Fibroblast of lung (primary cell): Measurements from ENCODE around the gene DOK5. TPM values are rescaled to one million over a fixed set of nuclear protein-coding genes. Genes with fewer than 3 reads are reported as not detected.

Source experiments
- DNase-seq, 2 donors: peaks; one replicate each; pipeline versions ENCODE4 v3.0.0 to v3.0.0-alpha.2; 2010; ENCODE audit warnings: low read depth in 2 of 2
- H2AFZ ChIP-seq: 2 replicates; pipeline ENCODE4 v1.5.1; 2012; ENCODE audit warnings: low read length, control low read depth, inconsistent platforms
- H3K27ac ChIP-seq: 2 replicates; pipeline ENCODE4 v1.5.1; 2011; ENCODE audit warnings: low read length, control low read depth; ENCODE audit not compliant: insufficient read depth
- H3K27me3 ChIP-seq: 2 replicates; pipeline ENCODE4 v1.5.1; 2011; ENCODE audit warnings: mild to moderate bottlenecking, low read length; ENCODE audit not compliant: control insufficient read depth, insufficient read depth
- H3K36me3 ChIP-seq: 2 replicates; pipeline ENCODE4 v1.5.1; 2011; ENCODE audit warnings: low read length; ENCODE audit not compliant: control insufficient read depth, insufficient read depth
- H3K4me1 ChIP-seq: 2 replicates; pipeline ENCODE4 v1.5.1; 2011; ENCODE audit warnings: low read length; ENCODE audit not compliant: control insufficient read depth, insufficient read depth; ENCODE audit errors: extremely low read depth
- H3K4me2 ChIP-seq: 2 replicates; pipeline ENCODE4 v1.5.1; 2011; ENCODE audit warnings: low read length, control low read depth; ENCODE audit not compliant: insufficient read depth; ENCODE audit errors: extremely low read depth
- H3K4me3 ChIP-seq, 4 experiments: fragments of 200-600 bp in 1 of 4; sonication (generic) in 1 of 4; replicated peaks in 1 of 4; 2 replicates each; pipeline ENCODE4 v1.5.1; 2011 to 2016; ENCODE audit warnings: low read length in 4 of 4, low read depth in 3 of 4, mild to moderate bottlenecking in 3 of 4, control low read depth in 2 of 4, inconsistent platforms in 1 of 4, mixed read lengths in 1 of 4; ENCODE audit not compliant: insufficient read depth in 1 of 4; ENCODE audit errors: control extremely low read depth in 1 of 4
- H3K79me2 ChIP-seq: 2 replicates; pipeline ENCODE4 v1.5.1; 2012; ENCODE audit warnings: mild to moderate bottlenecking, low read length, inconsistent platforms; ENCODE audit not compliant: control insufficient read depth, insufficient read depth
- H3K9ac ChIP-seq: 2 replicates; pipeline ENCODE4 v1.5.1; 2011; ENCODE audit warnings: mild to moderate bottlenecking, low read length, control low read depth; ENCODE audit not compliant: insufficient read depth
- H3K9me3 ChIP-seq: 2 replicates; pipeline ENCODE4 v1.5.1; 2012; ENCODE audit warnings: low read depth, low read length; ENCODE audit not compliant: control insufficient read depth, insufficient read depth
- H4K20me1 ChIP-seq: 2 replicates; pipeline ENCODE4 v1.5.1; 2011; ENCODE audit warnings: low read length; ENCODE audit not compliant: control insufficient read depth, insufficient read depth; ENCODE audit errors: extremely low read depth
- EZH2 ChIP-seq: IDR thresholded peaks from 2 replicates; pipeline ENCODE4 v1.5.1; 2012; ENCODE audit warnings: low read length, control low read depth, mild to moderate bottlenecking; ENCODE audit errors: missing control alignments
- polyA plus RNA-seq, 2 donors: library from polyadenylated mRNA; depleted of rRNA in 1 of 2; stranded (reverse) in 1 of 2; unstranded in 1 of 2; fragments of >200 nt; gene quantifications; 2 replicates each; pipeline ENCODE4 v1.2.1, GENCODE V29; 2011 to 2012; ENCODE audit warnings: missing spikeins in 1 of 2
- total RNA-seq: library from RNA; depleted of rRNA; stranded (reverse); fragments of >200 nt; gene quantifications from 2 replicates; pipeline ENCODE4 v1.2.1, GENCODE V29; 2014
- TF ChIP-seq, protein P1 (sequence below), 2 donors: IDR thresholded peaks in 1 of 2; conservative IDR thresholded peaks in 1 of 2; 1 replicate in 1 of 2; 2 replicates in 1 of 2; pipeline ENCODE4 v1.5.1; 2011 to 2012; ENCODE audit warnings: low read length in 2 of 2, control low read depth in 1 of 2, inconsistent platforms in 1 of 2, low read depth in 1 of 2, mild to moderate bottlenecking in 1 of 2

DOK5 gene
- total and polyA plus RNA-seq, 2 donors (not counting 1 experiment from before 2014, with no cell fraction given) = 13.5 to 19.2 TPM

DNA sequence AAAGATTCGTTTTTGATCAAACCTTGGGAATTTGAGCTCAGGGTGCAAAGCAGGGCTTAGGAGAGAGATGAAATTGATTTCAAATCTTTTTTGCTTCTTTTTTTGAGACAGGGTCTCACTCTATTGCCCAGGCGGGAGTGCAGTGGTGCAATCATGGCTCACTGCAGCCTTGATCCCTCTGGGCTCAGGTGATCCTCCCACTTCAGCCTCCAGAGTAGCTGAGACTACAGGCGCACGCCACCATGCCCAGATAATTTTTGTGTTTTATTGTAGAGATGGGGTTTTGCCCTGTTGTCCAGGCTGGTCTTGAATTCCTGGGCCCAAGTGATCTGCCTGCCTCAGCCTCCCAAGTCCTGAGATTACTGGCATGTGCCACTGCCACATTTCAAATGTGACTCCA lies 58.7 kb downstream of the DOK5 start:
- Histone ChIP-seq H3K4me1 (no peaks in the 10 kb centered on the region), H3K27me3 (no peaks in the 10 kb centered on the region), H2AFZ (no peak overlapping the region), H3K27ac (no peak overlapping the region), H3K4me2 (no peak overlapping the region), H3K79me2 (no peaks in the 10 kb centered on the region), H4K20me1 (no peaks in the 10 kb centered on the region), H3K4me3 (no peak overlapping the region), H3K9me3 (no peaks in the 10 kb centered on the region), H3K9ac (no peak overlapping the region), H3K36me3 (no peaks in the 10 kb centered on the region)
- no peak for DNase-seq
- TF ChIP-seq, protein P1, sequence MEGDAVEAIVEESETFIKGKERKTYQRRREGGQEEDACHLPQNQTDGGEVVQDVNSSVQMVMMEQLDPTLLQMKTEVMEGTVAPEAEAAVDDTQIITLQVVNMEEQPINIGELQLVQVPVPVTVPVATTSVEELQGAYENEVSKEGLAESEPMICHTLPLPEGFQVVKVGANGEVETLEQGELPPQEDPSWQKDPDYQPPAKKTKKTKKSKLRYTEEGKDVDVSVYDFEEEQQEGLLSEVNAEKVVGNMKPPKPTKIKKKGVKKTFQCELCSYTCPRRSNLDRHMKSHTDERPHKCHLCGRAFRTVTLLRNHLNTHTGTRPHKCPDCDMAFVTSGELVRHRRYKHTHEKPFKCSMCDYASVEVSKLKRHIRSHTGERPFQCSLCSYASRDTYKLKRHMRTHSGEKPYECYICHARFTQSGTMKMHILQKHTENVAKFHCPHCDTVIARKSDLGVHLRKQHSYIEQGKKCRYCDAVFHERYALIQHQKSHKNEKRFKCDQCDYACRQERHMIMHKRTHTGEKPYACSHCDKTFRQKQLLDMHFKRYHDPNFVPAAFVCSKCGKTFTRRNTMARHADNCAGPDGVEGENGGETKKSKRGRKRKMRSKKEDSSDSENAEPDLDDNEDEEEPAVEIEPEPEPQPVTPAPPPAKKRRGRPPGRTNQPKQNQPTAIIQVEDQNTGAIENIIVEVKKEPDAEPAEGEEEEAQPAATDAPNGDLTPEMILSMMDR (conservative IDR thresholded peaks at IDR 0.05 in 1 of 2, IDR thresholded peaks at IDR 0.05 in 1 of 2; ENCODE audit: low read depth in 1 of 2, low read length in 2 of 2) = no peak
- TF ChIP-seq EZH2 = no peak

GRCh38 chr20:54535033-54535432 lies 59.6 kb downstream of the DOK5 start:
- no peaks in the 10 kb centered on the region for H3K79me2 ChIP-seq
- no peak for TF ChIP-seq EZH2
- TF ChIP-seq, protein P1 (conservative IDR thresholded peaks at IDR 0.05 in 1 of 2, IDR thresholded peaks at IDR 0.05 in 1 of 2; ENCODE audit: low read depth in 1 of 2, low read length in 2 of 2) = no peak
- H3K9me3 ChIP-seq = no peaks in the 10 kb centered on the region
- H3K4me2 ChIP-seq = no peak overlapping the region
- DNase-seq = peak; percentile 34 to 46
- no peaks in the 10 kb centered on the region for H4K20me1 ChIP-seq
- H3K27me3 ChIP-seq = no peaks in the 10 kb centered on the region
- H3K27ac ChIP-seq = no peak overlapping the region
- H3K4me1 ChIP-seq = no peaks in the 10 kb centered on the region
- H3K4me3 ChIP-seq = no peak overlapping the region
- no peak overlapping the region for H2AFZ ChIP-seq
- H3K36me3 ChIP-seq = no peaks in the 10 kb centered on the region
- no peak overlapping the region for H3K9ac ChIP-seq

GRCh38 chr20:54535746-54536145 lies 60.4 kb downstream of the DOK5 start:
- no peaks in the 10 kb centered on the region for H3K4me1 ChIP-seq
- no peaks in the 10 kb centered on the region for H3K36me3 ChIP-seq
- TF ChIP-seq EZH2 = no peak
- TF ChIP-seq, protein P1 (conservative IDR thresholded peaks at IDR 0.05 in 1 of 2, IDR thresholded peaks at IDR 0.05 in 1 of 2; ENCODE audit: low read depth in 1 of 2, low read length in 2 of 2) = no peak
- H3K27ac ChIP-seq = no peak overlapping the region
- H3K4me2 ChIP-seq = no peak overlapping the region
- peak in 1 of 2 donors; percentile 11 for DNase-seq
- H3K27me3 ChIP-seq = no peaks in the 10 kb centered on the region
- no peaks in the 10 kb centered on the region for H3K79me2 ChIP-seq
- H3K9me3 ChIP-seq = no peaks in the 10 kb centered on the region
- H3K9ac ChIP-seq = no peak overlapping the region
- no peak overlapping the region for H3K4me3 ChIP-seq
- no peak overlapping the region for H2AFZ ChIP-seq
- no peaks in the 10 kb centered on the region for H4K20me1 ChIP-seq
